ENCODE results near the gene MOGAT3. TPM values are rescaled to one million over a fixed set of nuclear protein-coding genes. Genes with fewer than 3 reads are reported as not detected.

Gene MOGAT3
- total RNA-seq, 2 donors from 2014 or later = 1.3 TPM; not detected in 1

DNA sequence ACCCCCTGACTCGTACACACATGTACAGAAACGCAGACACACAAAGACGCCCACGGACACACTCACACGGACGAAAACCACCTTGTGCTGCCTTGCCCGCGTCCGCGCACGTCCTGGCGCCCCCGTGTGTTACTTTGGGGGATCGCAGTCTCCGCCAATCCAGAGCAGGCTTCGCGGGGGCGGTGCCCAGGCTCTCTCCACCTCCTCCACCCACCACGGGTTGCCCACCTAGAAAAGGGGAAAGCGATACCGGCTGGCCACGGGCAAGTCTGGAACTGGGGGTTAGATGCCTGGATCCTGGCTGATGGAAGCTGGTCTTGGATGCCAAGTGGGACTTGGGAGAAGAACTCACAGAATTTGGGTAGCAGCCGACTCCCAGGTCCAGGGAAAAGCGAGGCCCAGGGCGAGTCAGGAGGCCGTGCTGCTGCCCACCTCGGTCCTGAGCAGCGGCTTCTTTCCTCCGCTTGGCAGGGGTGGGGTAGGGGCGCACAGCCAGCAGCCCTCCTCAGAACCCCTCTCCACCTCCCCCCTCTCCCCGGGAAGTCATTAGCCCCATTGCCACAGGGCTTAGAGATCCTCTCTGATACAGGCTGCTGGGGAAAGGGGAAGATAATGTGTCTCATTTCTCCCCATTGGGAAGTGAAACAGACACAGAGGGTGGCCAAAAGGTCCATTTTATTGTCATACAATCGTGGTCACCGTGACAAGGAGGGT lies 30.8 kb downstream of the MOGAT3 start:
- Histone ChIP-seq H3K4me3 (ENCODE audit: low read length) (no peak overlapping the region), H3K27me3 (ENCODE audit: control insufficient read depth, insufficient read depth, low read length, poor library complexity, severe bottlenecking) (peaks cover 99% of the 10 kb centered on the region), H3K9ac (ENCODE audit: extremely low read depth, low read length, poor library complexity, severe bottlenecking) (no peak overlapping the region), H3K36me3 (ENCODE audit: control insufficient read depth, insufficient read depth, low read length) (no peaks in the 10 kb centered on the region), H3K27ac (ENCODE audit: low read depth, low read length) (no peak overlapping the region), H3K9me3 (ENCODE audit: control insufficient read depth, low read length) (no peaks in the 10 kb centered on the region), H3K4me1 (ENCODE audit: control insufficient read depth, insufficient read depth, low read length) (peaks cover 3% of the 10 kb centered on the region)
- Mint-ChIP-seq H3K4me1 (peaks cover 25% of the 10 kb centered on the region), H3K27ac (no peak overlapping the region), H3K36me3 (ENCODE audit: low read depth) (peaks cover 2% of the 10 kb centered on the region), H3K4me3 (peak overlapping the region; percentile 3), H3K27me3 (ENCODE audit: insufficient read depth) (peaks cover 100% of the 10 kb centered on the region), H3K9me3 (peaks cover 2% of the 10 kb centered on the region)
- WGBS, 2 experiments (ENCODE audit: insufficient coverage in 1 of 2, insufficient read length in 1 of 2) = 2 to 3% methylated on average over 20 to 33 of the region's 33 CpGs
- DNase-seq = peak; percentile 95
- TF ChIP-seq, protein P1, sequence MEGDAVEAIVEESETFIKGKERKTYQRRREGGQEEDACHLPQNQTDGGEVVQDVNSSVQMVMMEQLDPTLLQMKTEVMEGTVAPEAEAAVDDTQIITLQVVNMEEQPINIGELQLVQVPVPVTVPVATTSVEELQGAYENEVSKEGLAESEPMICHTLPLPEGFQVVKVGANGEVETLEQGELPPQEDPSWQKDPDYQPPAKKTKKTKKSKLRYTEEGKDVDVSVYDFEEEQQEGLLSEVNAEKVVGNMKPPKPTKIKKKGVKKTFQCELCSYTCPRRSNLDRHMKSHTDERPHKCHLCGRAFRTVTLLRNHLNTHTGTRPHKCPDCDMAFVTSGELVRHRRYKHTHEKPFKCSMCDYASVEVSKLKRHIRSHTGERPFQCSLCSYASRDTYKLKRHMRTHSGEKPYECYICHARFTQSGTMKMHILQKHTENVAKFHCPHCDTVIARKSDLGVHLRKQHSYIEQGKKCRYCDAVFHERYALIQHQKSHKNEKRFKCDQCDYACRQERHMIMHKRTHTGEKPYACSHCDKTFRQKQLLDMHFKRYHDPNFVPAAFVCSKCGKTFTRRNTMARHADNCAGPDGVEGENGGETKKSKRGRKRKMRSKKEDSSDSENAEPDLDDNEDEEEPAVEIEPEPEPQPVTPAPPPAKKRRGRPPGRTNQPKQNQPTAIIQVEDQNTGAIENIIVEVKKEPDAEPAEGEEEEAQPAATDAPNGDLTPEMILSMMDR (conservative IDR thresholded peaks at IDR 0.05) = peak; percentile 92

GRCh38 chr7:101169110-101169837 lies 31.6 kb downstream of the MOGAT3 start:
- Histone ChIP-seq H3K9ac (ENCODE audit: extremely low read depth, low read length, poor library complexity, severe bottlenecking) (no peak overlapping the region), H3K9me3 (ENCODE audit: control insufficient read depth, low read length) (no peaks in the 10 kb centered on the region), H3K36me3 (ENCODE audit: control insufficient read depth, insufficient read depth, low read length) (no peaks in the 10 kb centered on the region), H3K27ac (ENCODE audit: low read depth, low read length) (no peak overlapping the region), H3K4me3 (ENCODE audit: low read length) (no peak overlapping the region), H3K4me1 (ENCODE audit: control insufficient read depth, insufficient read depth, low read length) (peaks cover 5% of the 10 kb centered on the region), H3K27me3 (ENCODE audit: control insufficient read depth, insufficient read depth, low read length, poor library complexity, severe bottlenecking) (peaks cover 99% of the 10 kb centered on the region)
- TF ChIP-seq, protein P1 (conservative IDR thresholded peaks at IDR 0.05) = no peak
- peaks cover 2% of the 10 kb centered on the region for H3K36me3 Mint-ChIP-seq (ENCODE audit: low read depth)
- peaks cover 26% of the 10 kb centered on the region for H3K4me1 Mint-ChIP-seq
- H3K9me3 Mint-ChIP-seq = peaks cover 2% of the 10 kb centered on the region
- no peak for DNase-seq
- peak overlapping the region; percentile 3 for H3K4me3 Mint-ChIP-seq
- H3K27me3 Mint-ChIP-seq (ENCODE audit: insufficient read depth) = peaks cover 100% of the 10 kb centered on the region
- H3K27ac Mint-ChIP-seq = no peak overlapping the region
- 5% methylated on average over 17 of the region's 18 CpGs; no CpG with 5 or more reads in 1 of the 2 experiments for WGBS, 2 experiments (ENCODE audit: insufficient coverage in 1 of 2, insufficient read length in 1 of 2)

- DNase-seq = peak; percentile 58
- Histone ChIP-seq H3K9ac (ENCODE audit: extremely low read depth, low read length, poor library complexity, severe bottlenecking) (no peak overlapping the region), H3K27me3 (ENCODE audit: control insufficient read depth, insufficient read depth, low read length, poor library complexity, severe bottlenecking) (peaks cover 99% of the 10 kb centered on the region), H3K4me3 (ENCODE audit: low read length) (no peak overlapping the region), H3K36me3 (ENCODE audit: control insufficient read depth, insufficient read depth, low read length) (no peaks in the 10 kb centered on the region), H3K27ac (ENCODE audit: low read depth, low read length) (no peak overlapping the region), H3K9me3 (ENCODE audit: control insufficient read depth, low read length) (no peaks in the 10 kb centered on the region), H3K4me1 (ENCODE audit: control insufficient read depth, insufficient read depth, low read length) (peaks cover 5% of the 10 kb centered on the region)
- TF ChIP-seq, protein P1 (conservative IDR thresholded peaks at IDR 0.05) = no peak
- Mint-ChIP-seq H3K9me3 (no peaks in the 10 kb centered on the region), H3K36me3 (ENCODE audit: low read depth) (no peaks in the 10 kb centered on the region), H3K27me3 (ENCODE audit: insufficient read depth) (peaks cover 99% of the 10 kb centered on the region), H3K4me3 (peak overlapping the region; percentile 3), H3K27ac (no peak overlapping the region), H3K4me1 (peaks cover 24% of the 10 kb centered on the region)
- WGBS, 2 experiments (ENCODE audit: insufficient coverage in 1 of 2, insufficient read length in 1 of 2) = 0 to 13% methylated on average over 1 to 4 of the region's 6 CpGs
Observed at GRCh38 chr7:101168412-101169049, 32.3 kb downstream of the MOGAT3 start.
